BJ (cell line): Measurements from ENCODE around the gene TM4SF5. TPM values are rescaled to one million over a fixed set of nuclear protein-coding genes. Genes with fewer than 3 reads are reported as not detected.
A peak's percentile ranks its signal among the peaks of the same experiment; 100 is the strongest.

Source experiments
- CTCF ChIA-PET: fragments of 350-600 bp; formaldehyde crosslinking; extraction: SDS; loops from one replicate; lab custom pipeline; 2021; ENCODE audit warnings: antibody characterized with exemption, inconsistent platforms; lab: Yijun Ruan, JAX
- POLR2A ChIA-PET: fragments of 300-600 bp; sonication (Branson Sonifier 250); formaldehyde crosslinking; extraction: SDS; loops from one replicate; lab custom pipeline; 2021; ENCODE audit warnings: antibody characterized with exemption; lab: Charles Lee
- DNase-seq: peaks from one replicate; pipeline ENCODE4 v3.0.0-alpha.2; 2011; ENCODE audit warnings: low read depth
- H3K27me3 ChIP-seq: 2 replicates; pipeline ENCODE4 v1.6.0; 2011; ENCODE audit warnings: low read length; ENCODE audit not compliant: control insufficient read depth, insufficient read depth
- H3K36me3 ChIP-seq: 2 replicates; pipeline ENCODE4 v1.5.1; 2011; ENCODE audit warnings: low read length; ENCODE audit not compliant: control insufficient read depth, insufficient read depth
- H3K4me3 ChIP-seq: 2 replicates; pipeline ENCODE4 v1.5.1; 2011; ENCODE audit warnings: low read depth, mild to moderate bottlenecking, control low read depth, low read length
- polyA plus RNA-seq: library from polyadenylated mRNA; depleted of rRNA; stranded (reverse); fragments of >200 nt; gene quantifications from 2 replicates; pipeline ENCODE4 v1.2.3, GENCODE V29; 2011
- TF ChIP-seq, protein P1 (sequence below): IDR thresholded peaks from 2 replicates; pipeline ENCODE4 v1.5.1; 2011; ENCODE audit warnings: low read depth, mild to moderate bottlenecking, control low read depth, inconsistent platforms, low read length, moderate library complexity; ENCODE audit not compliant: insufficient read depth

Gene TM4SF5
- polyA plus RNA-seq, 1 experiment: not detected

DNA sequence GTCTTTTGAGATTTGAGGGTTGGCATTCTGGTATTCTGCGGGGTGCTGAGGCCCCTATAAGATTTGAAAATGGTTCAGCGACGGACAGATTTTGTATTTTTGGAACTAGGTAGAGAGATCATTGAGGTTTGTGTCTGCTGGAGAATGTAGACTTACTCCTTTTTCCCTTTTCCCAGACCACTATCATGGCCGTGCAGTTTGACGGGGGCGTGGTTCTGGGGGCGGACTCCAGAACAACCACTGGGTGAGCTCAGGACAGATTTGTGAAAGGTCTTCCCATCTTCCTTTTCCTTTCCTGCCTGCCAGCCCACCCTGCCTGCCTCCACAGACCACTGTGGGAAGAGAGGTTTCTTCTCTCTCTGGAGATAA, 24.9 kb downstream of the TM4SF5 start:
- CTCF ChIA-PET: interaction anchor here (0.6 to 1.4 kb wide), 4 partner anchors 27 to 113 kb away, joined by 3 read pairs; no protein-coding TSS in a partner anchor
- TF ChIP-seq, protein P1, sequence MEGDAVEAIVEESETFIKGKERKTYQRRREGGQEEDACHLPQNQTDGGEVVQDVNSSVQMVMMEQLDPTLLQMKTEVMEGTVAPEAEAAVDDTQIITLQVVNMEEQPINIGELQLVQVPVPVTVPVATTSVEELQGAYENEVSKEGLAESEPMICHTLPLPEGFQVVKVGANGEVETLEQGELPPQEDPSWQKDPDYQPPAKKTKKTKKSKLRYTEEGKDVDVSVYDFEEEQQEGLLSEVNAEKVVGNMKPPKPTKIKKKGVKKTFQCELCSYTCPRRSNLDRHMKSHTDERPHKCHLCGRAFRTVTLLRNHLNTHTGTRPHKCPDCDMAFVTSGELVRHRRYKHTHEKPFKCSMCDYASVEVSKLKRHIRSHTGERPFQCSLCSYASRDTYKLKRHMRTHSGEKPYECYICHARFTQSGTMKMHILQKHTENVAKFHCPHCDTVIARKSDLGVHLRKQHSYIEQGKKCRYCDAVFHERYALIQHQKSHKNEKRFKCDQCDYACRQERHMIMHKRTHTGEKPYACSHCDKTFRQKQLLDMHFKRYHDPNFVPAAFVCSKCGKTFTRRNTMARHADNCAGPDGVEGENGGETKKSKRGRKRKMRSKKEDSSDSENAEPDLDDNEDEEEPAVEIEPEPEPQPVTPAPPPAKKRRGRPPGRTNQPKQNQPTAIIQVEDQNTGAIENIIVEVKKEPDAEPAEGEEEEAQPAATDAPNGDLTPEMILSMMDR: no peak
- POLR2A ChIA-PET: interaction anchor here (0.7 kb wide), 1 partner anchor 61 kb away, joined by 5 read pairs; no protein-coding TSS in a partner anchor
- no peak for DNase-seq
- Histone ChIP-seq H3K27me3 (no peaks in the 10 kb centered on the region), H3K4me3 (peak overlapping the region; percentile 95), H3K36me3 (peaks cover 11% of the 10 kb centered on the region)

DNA sequence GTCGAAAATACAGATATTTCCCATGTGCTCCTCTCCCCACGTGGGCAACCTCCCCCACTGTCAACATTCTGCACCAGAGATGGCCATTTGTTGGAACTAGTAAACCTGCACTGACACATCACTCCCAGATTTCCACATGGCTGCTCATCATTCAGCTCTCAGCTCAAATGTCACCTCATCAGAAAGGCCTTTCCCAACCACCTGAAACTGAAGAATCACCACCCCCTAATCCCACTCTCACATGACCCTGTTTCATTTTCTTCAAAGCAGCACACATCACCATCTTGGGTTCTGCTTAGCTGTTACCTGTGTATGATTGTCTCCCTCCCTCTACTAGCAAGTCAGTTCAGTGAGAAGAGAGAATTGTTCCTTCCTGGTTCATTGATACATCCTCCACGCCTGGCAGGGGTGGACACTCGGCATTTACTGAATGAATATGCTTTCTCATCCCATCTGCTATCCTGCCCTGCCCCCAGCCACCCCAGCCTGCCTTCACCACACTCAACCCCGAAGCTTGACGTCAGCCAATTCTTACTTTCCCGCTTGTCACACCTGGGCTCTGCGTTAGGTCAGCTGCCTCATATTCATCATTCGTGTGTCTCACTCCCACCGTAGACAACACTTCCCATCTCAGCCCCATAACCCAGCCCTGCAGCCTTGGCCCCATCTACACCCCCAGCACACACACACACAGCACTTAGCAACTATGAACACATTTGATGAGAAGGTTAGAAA, 28.9 kb downstream of the TM4SF5 start:
- ChIA-PET POLR2A (no interaction called here), CTCF (interaction anchor here (2.1 kb wide), 1 partner anchor 11 kb away, joined by 9 read pairs; the partner anchor contains the start of gene GLTPD2)
- Histone ChIP-seq H3K36me3 (peaks cover 11% of the 10 kb centered on the region), H3K27me3 (no peaks in the 10 kb centered on the region), H3K4me3 (no peak overlapping the region)
- no peak for DNase-seq
- TF ChIP-seq, protein P1: no peak

DNA sequence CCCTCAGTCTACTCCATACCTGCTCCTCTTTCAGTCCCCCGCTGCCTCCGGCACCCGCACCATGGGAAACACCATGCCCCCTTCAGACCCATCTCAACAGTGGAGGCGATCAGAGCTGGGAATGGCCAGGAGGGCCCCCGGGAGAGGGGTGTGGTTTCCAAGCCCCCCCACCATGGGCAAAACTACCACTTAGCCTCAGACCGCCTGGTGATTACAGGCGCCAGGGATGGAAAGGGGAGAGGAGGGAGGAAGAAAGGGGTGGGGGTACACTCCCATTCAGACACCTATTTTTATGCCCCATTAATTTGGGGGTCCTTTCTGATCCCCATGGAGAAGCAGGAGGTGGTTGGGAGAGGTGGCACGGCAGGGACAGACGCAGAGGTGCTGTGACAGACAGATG, 30.5 kb downstream of the TM4SF5 start, which contains the start of gene C17orf114:
Gene C17orf114, minus strand, starts transcription at position 101 of the 400 bp plus-strand sequence.
- Histone ChIP-seq H3K36me3 (peaks cover 11% of the 10 kb centered on the region), H3K27me3 (no peaks in the 10 kb centered on the region), H3K4me3 (no peak within 1 kb of the TSS)
- POLR2A ChIA-PET: no interaction called here
- no peak for DNase-seq
- TF ChIP-seq, protein P1: no peak
- CTCF ChIA-PET: no interaction called here

DNA sequence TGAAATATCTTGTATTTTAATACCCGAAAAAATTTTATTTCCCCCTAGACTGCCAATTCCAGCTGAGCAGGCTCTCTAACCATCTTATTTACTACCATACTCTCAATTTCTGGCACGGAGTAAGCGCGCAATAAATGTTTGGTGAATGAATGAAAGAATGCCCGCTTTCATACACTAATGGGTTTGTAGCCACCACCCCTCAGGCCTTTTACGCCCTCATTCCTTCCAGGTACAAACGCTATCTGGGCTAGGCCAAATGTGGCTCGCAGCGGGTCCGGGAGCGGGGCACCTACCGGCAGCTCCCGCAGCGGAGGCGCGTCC, 34.7 kb downstream of the TM4SF5 start:
- CTCF ChIA-PET: interaction anchor here (1.0 kb wide), 1 partner anchor 16 kb away, joined by 7 read pairs; no protein-coding TSS in a partner anchor
- H3K27me3 ChIP-seq: no peaks in the 10 kb centered on the region
- TF ChIP-seq, protein P1: no peak
- peak overlapping the region; percentile 58 for H3K4me3 ChIP-seq
- no peak for DNase-seq
- peaks cover 8% of the 10 kb centered on the region for H3K36me3 ChIP-seq
- POLR2A ChIA-PET: interaction anchor here (0.7 to 1.1 kb wide), 2 partner anchors 17 to 70 kb away, joined by 4 to 5 read pairs; no protein-coding TSS in a partner anchor
